SK-N-SH (cell line): ENCODE measurements around the gene PSTPIP2. TPM values are rescaled to one million over a fixed set of nuclear protein-coding genes. Genes with fewer than 3 reads are reported as not detected.

ENCODE experiments used
- CTCF ChIA-PET: fragments of 300-600, 350-600 bp; formaldehyde crosslinking; extraction: SDS; loops from one replicate; lab custom pipeline; 2021; lab: Yijun Ruan, JAX
- POLR2A ChIA-PET: fragments of 350-600 bp; sonication (Branson Sonifier 250); formaldehyde crosslinking; extraction: SDS; loops from one replicate; lab custom pipeline; 2020; ENCODE audit warnings: antibody characterized with exemption, inconsistent platforms; lab: Yijun Ruan, JAX
- DNase-seq: peaks from one replicate; pipeline ENCODE4 v3.0.0; 2012
- H2AFZ ChIP-seq: fragments of 200-600 bp; sonication (generic); 2 replicates; pipeline ENCODE4 v1.8.1; 2016; ENCODE audit warnings: antibody characterized with exemption, mild to moderate bottlenecking, low read depth
- H3F3A ChIP-seq: fragments of 200-600 bp; sonication (generic); replicated peaks from 2 replicates; pipeline ENCODE3; 2016; ENCODE audit warnings: antibody characterized with exemption, mild to moderate bottlenecking; ENCODE audit not compliant: insufficient read depth
- H3K27ac ChIP-seq, 2 experiments: fragments of 200-500 bp in 1 of 2; fragments of 200-600 bp in 1 of 2; sonication (Bioruptor generic) in 1 of 2; sonication (generic), shearing (Covaris generic) in 1 of 2; 2 replicates each; pipeline versions ENCODE4 v1.5.1 to v1.6.1; 2014 to 2016; ENCODE audit warnings: low read depth in 2 of 2, inconsistent platforms in 1 of 2, low read length in 1 of 2, mild to moderate bottlenecking in 1 of 2, mixed read lengths in 1 of 2
- H3K27me3 ChIP-seq: fragments of 200-600 bp; sonication (generic), shearing (Covaris generic); 2 replicates; pipeline ENCODE4 v1.6.1; 2016; ENCODE audit warnings: mixed run types; ENCODE audit not compliant: insufficient read depth
- H3K36me3 ChIP-seq, 2 experiments: fragments of 200-500 bp in 1 of 2; fragments of 200-600 bp in 1 of 2; sonication (Bioruptor generic) in 1 of 2; sonication (generic) in 1 of 2; replicated peaks in 1 of 2; 2 replicates each; pipeline versions ENCODE3 to v1.5.1; 2014 to 2016; ENCODE audit warnings: low read length in 1 of 2, mild to moderate bottlenecking in 1 of 2; ENCODE audit not compliant: insufficient read depth in 2 of 2, control insufficient read depth in 1 of 2
- H3K4me1 ChIP-seq, 2 experiments: fragments of 200-500 bp in 1 of 2; fragments of 200-600 bp in 1 of 2; sonication (Bioruptor generic) in 1 of 2; sonication (generic), shearing (Covaris generic) in 1 of 2; 2 replicates each; pipeline versions ENCODE4 v1.5.1 to v1.6.1; 2014 to 2016; ENCODE audit warnings: low read depth in 1 of 2, low read length in 1 of 2, mixed run types in 1 of 2; ENCODE audit not compliant: insufficient read depth in 2 of 2, control insufficient read depth in 1 of 2
- H3K4me2 ChIP-seq: fragments of 200-600 bp; sonication (generic), shearing (Covaris generic); 2 replicates; pipeline ENCODE4 v1.6.1; 2017; ENCODE audit warnings: mixed run types
- H3K4me3 ChIP-seq, 2 experiments: fragments of 200-500 bp in 1 of 2; fragments of 200-600 bp in 1 of 2; sonication (Bioruptor generic) in 1 of 2; sonication (generic), shearing (Covaris generic) in 1 of 2; 2 replicates each; pipeline versions ENCODE4 v1.5.1 to v1.8.1; 2014 to 2016; ENCODE audit warnings: low read depth in 2 of 2, inconsistent platforms in 1 of 2, low read length in 1 of 2, mild to moderate bottlenecking in 1 of 2, mixed read lengths in 1 of 2, moderate library complexity in 1 of 2
- H3K79me2 ChIP-seq: fragments of 200-600 bp; sonication (generic); 2 replicates; pipeline ENCODE4 v1.8.1; 2017; ENCODE audit warnings: mild to moderate bottlenecking; ENCODE audit not compliant: insufficient read depth
- H3K9ac ChIP-seq: fragments of 200-600 bp; sonication (generic); 2 replicates; pipeline ENCODE4 v1.6.1; 2017; ENCODE audit warnings: mixed run types
- H3K9me2 ChIP-seq: fragments of 200-600 bp; sonication (generic); 2 replicates; pipeline ENCODE4 v1.6.1; 2017; ENCODE audit warnings: mixed run types
- H3K9me3 ChIP-seq: fragments of 200-600 bp; sonication (generic); 2 replicates; pipeline ENCODE4 v1.6.1; 2017; ENCODE audit warnings: mixed run types, mild to moderate bottlenecking, moderate library complexity
- H4K20me1 ChIP-seq: fragments of 200-600 bp; sonication (generic); 2 replicates; pipeline ENCODE4 v1.6.1; 2017; ENCODE audit warnings: mild to moderate bottlenecking, mixed run types; ENCODE audit not compliant: insufficient read depth
- EP300 ChIP-seq, 2 experiments: IDR thresholded peaks; 2 replicates each; pipeline versions ENCODE4 v1.4.0 to v1.6.1; 2012; ENCODE audit warnings: borderline replicate concordance in 1 of 2, low read depth in 1 of 2, low read length in 1 of 2
- EZH2phosphoT487 ChIP-seq: fragments of 200-600 bp; sonication (generic); IDR thresholded peaks from 2 replicates; pipeline ENCODE4 v1.6.1; 2017; ENCODE audit warnings: low read depth, mixed run types, mild to moderate bottlenecking, antibody characterized with exemption, moderate library complexity, borderline replicate concordance
- JUND ChIP-seq: IDR thresholded peaks from 2 replicates; pipeline ENCODE4 v1.4.0; 2012
- MEF2A ChIP-seq: IDR thresholded peaks from 2 replicates; pipeline ENCODE4 v1.4.0; 2012; ENCODE audit warnings: low read depth, borderline replicate concordance
- NFIC ChIP-seq: IDR thresholded peaks from 2 replicates; pipeline ENCODE4 v1.4.0; 2012; ENCODE audit warnings: borderline replicate concordance
- POLR2AphosphoS5 ChIP-seq: IDR thresholded peaks from 2 replicates; pipeline ENCODE4 v1.6.1; 2012; ENCODE audit warnings: low read depth, low read length
- RAD21 ChIP-seq: IDR thresholded peaks from 2 replicates; pipeline ENCODE4 v1.6.1; 2012; ENCODE audit warnings: mild to moderate bottlenecking, low read length
- RFX5 ChIP-seq: IDR thresholded peaks from 2 replicates; pipeline ENCODE4 v1.6.1; 2012; ENCODE audit warnings: mild to moderate bottlenecking, improper control_type of control experiment, low read length
- USF1 ChIP-seq: IDR thresholded peaks from 2 replicates; pipeline ENCODE4 v1.4.0; 2012; ENCODE audit warnings: low read depth, borderline replicate concordance
- ZBTB33 ChIP-seq: IDR thresholded peaks from 2 replicates; pipeline ENCODE4 v1.4.0; 2012; ENCODE audit warnings: low read depth, borderline replicate concordance
- WGBS: methylation state at CpG from one replicate; pipeline ENCODE4 v1.1.6; 2017; ENCODE audit warnings: low lambda C conversion rate; 5-methylcytosine and 5-hydroxymethylcytosine counted together
- polyA plus RNA-seq, 3 experiments: library from polyadenylated mRNA; depleted of rRNA; stranded (reverse); fragments of >200 nt; gene quantifications; 2 replicates each; pipeline ENCODE4 v1.2.3, GENCODE V29; 2012
- TF ChIP-seq, protein P1 (sequence below): fragments of 150-350 bp; IDR thresholded peaks from 2 replicates; pipeline ENCODE4 v1.6.1; 2017; ENCODE audit warnings: antibody characterized with exemption, low read length, low read depth, borderline replicate concordance
- TF ChIP-seq, protein P2 (sequence below): IDR thresholded peaks from 2 replicates; pipeline ENCODE4 v1.4.0; 2012; ENCODE audit warnings: low read depth
- TF ChIP-seq, protein P3 (sequence below): fragments of 200-600 bp; sonication (generic); IDR thresholded peaks from 2 replicates; pipeline ENCODE4 v1.6.1; 2017; ENCODE audit warnings: antibody characterized with exemption, mild to moderate bottlenecking, moderate library complexity

The PSTPIP2 gene
- polyA plus RNA-seq, 1 of the 3 experiments (the other 2 are of a cell fraction): 9.5 TPM

DNA sequence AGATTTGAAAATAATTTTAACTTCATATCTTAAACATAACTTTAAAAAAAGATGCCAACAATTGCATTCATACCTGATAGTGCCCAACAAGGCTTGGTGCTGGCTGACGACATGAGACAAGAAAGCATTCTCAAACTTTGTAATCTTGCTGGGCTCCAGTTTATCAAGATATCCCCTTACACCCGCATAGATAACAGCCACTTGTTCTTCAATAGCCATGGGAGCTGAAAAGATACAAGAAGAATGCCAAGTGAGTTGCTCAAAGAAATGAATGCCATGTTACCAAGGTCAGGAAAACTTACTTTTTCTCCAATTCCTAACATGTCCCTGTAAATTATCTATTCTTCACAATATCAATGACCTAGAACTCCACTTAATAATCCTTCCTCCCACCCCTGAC, 12.4 kb upstream of the PSTPIP2 start:
- Histone ChIP-seq H4K20me1 (no peaks in the 10 kb centered on the region), H3F3A (peaks cover 25% of the 10 kb centered on the region)
- DNase-seq: no peak
- TF ChIP-seq USF1 (no peak), POLR2AphosphoS5 (no peak), JUND (no peak), EZH2phosphoT487 (no peak), RFX5 (no peak), MEF2A (no peak), NFIC (no peak), EP300 (IDR thresholded peaks at IDR 0.05; ENCODE audit: borderline replicate concordance in 1 of 2, low read depth in 1 of 2, low read length in 1 of 2) (no peak), RAD21 (no peak), ZBTB33 (no peak)
- TF ChIP-seq, protein P1, sequence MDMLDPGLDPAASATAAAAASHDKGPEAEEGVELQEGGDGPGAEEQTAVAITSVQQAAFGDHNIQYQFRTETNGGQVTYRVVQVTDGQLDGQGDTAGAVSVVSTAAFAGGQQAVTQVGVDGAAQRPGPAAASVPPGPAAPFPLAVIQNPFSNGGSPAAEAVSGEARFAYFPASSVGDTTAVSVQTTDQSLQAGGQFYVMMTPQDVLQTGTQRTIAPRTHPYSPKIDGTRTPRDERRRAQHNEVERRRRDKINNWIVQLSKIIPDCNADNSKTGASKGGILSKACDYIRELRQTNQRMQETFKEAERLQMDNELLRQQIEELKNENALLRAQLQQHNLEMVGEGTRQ: no peak
- TF ChIP-seq, protein P2, sequence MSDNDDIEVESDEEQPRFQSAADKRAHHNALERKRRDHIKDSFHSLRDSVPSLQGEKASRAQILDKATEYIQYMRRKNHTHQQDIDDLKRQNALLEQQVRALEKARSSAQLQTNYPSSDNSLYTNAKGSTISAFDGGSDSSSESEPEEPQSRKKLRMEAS: no peak
- TF ChIP-seq, protein P3, sequence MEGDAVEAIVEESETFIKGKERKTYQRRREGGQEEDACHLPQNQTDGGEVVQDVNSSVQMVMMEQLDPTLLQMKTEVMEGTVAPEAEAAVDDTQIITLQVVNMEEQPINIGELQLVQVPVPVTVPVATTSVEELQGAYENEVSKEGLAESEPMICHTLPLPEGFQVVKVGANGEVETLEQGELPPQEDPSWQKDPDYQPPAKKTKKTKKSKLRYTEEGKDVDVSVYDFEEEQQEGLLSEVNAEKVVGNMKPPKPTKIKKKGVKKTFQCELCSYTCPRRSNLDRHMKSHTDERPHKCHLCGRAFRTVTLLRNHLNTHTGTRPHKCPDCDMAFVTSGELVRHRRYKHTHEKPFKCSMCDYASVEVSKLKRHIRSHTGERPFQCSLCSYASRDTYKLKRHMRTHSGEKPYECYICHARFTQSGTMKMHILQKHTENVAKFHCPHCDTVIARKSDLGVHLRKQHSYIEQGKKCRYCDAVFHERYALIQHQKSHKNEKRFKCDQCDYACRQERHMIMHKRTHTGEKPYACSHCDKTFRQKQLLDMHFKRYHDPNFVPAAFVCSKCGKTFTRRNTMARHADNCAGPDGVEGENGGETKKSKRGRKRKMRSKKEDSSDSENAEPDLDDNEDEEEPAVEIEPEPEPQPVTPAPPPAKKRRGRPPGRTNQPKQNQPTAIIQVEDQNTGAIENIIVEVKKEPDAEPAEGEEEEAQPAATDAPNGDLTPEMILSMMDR: no peak
- TF ChIP-seq, all 33 proteins: peak for 0
- CTCF ChIA-PET: no interaction called here
- Histone ChIP-seq H3K79me2 (peaks cover 19% of the 10 kb centered on the region), H3K4me1 (no peaks in the 10 kb centered on the region), H3K4me2 (no peak overlapping the region), H3K27ac (no peak overlapping the region), H3K9me2 (no peaks in the 10 kb centered on the region), H3K27me3 (no peaks in the 10 kb centered on the region), H2AFZ (no peak overlapping the region), H3K4me3 (no peak overlapping the region), H3K9ac (no peak overlapping the region), H3K36me3 (peaks cover 78 to 94% of the 10 kb centered on the region in 2 experiments), H3K9me3 (no peaks in the 10 kb centered on the region)
- 94% methylated on average over 2 of the region's 2 CpGs for WGBS
- POLR2A ChIA-PET: no interaction called here
